Measurements from ENCODE around the gene ARHGAP45. TPM values are rescaled to one million over a fixed set of nuclear protein-coding genes. Genes with fewer than 3 reads are reported as not detected.

The ARHGAP45 gene
- total and polyA plus RNA-seq, 8 donors: 5.1 to 21.6 (median 11.2) TPM

- ATAC-seq (no peak), FAIRE-seq (no peak), DNase-seq (peak in 1 of 6 donors; percentile 70)
- no peaks in the 10 kb centered on the region for H3K9me3 ChIP-seq
- WGBS, 2 donors: 27% methylated on average over 17 of the region's 17 CpGs
- H3K27ac ChIP-seq: no peak overlapping the region
- TF ChIP-seq CTCF (IDR thresholded peaks at IDR 0.05): no peak
- H3K36me3 ChIP-seq: no peaks in the 10 kb centered on the region
- peak overlapping the region in 1 of 4 donors; percentile 55 for H3K4me3 ChIP-seq
- intact Hi-C loops (cut with DNase I): no loop called here
- H3K4me1 ChIP-seq: peaks cover 0 to 10% (median 9%) of the 10 kb centered on the region in 3 donors
- peaks cover 0 to 35% (median 2%) of the 10 kb centered on the region in 4 donors for H3K27me3 ChIP-seq
These were observed 668 bp upstream of the ARHGAP45 start for GRCh38 chr19:1066251-1066747.

GRCh38 chr19:1067341-1067957, 482 bp downstream of the ARHGAP45 start:
- ATAC-seq (no peak), FAIRE-seq (no peak), DNase-seq (no peak)
- H3K36me3 ChIP-seq: no peaks in the 10 kb centered on the region
- no peak for TF ChIP-seq CTCF (IDR thresholded peaks at IDR 0.05)
- peaks cover 0 to 35% (median 2%) of the 10 kb centered on the region in 4 donors for H3K27me3 ChIP-seq
- peaks cover 0 to 10% (median 9%) of the 10 kb centered on the region in 3 donors for H3K4me1 ChIP-seq
- no peaks in the 10 kb centered on the region for H3K9me3 ChIP-seq
- intact Hi-C loops (cut with DNase I): no loop called here
- H3K27ac ChIP-seq: peak overlapping the region in 2 of 4 donors; percentile 31 to 50
- peak overlapping the region in 3 of 4 donors; percentile 18 to 55 (median 35) for H3K4me3 ChIP-seq
- WGBS, 2 donors: 4 to 6% methylated on average over 26 to 38 of the region's 38 CpGs

- peak overlapping the region in 1 of 4 donors; percentile 55 for H3K4me3 ChIP-seq
- no peaks in the 10 kb centered on the region for H3K9me3 ChIP-seq
- H3K36me3 ChIP-seq: no peaks in the 10 kb centered on the region
- peak in 2 of 4 donors; percentile 4 to 7 for ATAC-seq
- H3K27ac ChIP-seq: peak overlapping the region in 2 of 4 donors; percentile 31 to 50
- intact Hi-C loops (cut with DNase I): no loop called here
- peaks cover 0 to 10% (median 9%) of the 10 kb centered on the region in 3 donors for H3K4me1 ChIP-seq
- DNase-seq: peak in 1 of 6 donors; percentile 63
- FAIRE-seq: no peak
- WGBS, 2 donors: 65 to 75% methylated on average over 42 to 45 of the region's 45 CpGs
- TF ChIP-seq CTCF (IDR thresholded peaks at IDR 0.05): no peak
- peaks cover 0 to 35% (median 2%) of the 10 kb centered on the region in 4 donors for H3K27me3 ChIP-seq
These were observed 1.3 kb downstream of the ARHGAP45 start for GRCh38 chr19:1068009-1069001.

- Histone ChIP-seq H3K4me3 (peak overlapping the region in 1 of 4 donors; percentile 55), H3K27me3 (peaks cover 0 to 29% (median 2%) of the 10 kb centered on the region in 4 donors), H3K9me3 (no peaks in the 10 kb centered on the region), H3K4me1 (peaks cover 0 to 10% (median 9%) of the 10 kb centered on the region in 3 donors), H3K27ac (no peak overlapping the region), H3K36me3 (no peaks in the 10 kb centered on the region)
- WGBS, 2 donors: 60 to 67% methylated on average over 19 to 25 of the region's 25 CpGs
- ATAC-seq (peak in 3 of 4 donors; percentile 19 to 36 (median 34)), FAIRE-seq (no peak), DNase-seq (peak in 2 of 6 donors; percentile 61 to 67)
- intact Hi-C loops (cut with DNase I): no loop called here
- TF ChIP-seq CTCF (IDR thresholded peaks at IDR 0.05): no peak
These were observed 2.2 kb downstream of the ARHGAP45 start for GRCh38 chr19:1069009-1069779.
